Activated CD8-positive, alpha-beta memory T cell treated with anti-CD3 and anti-CD28 coated beads, Interleukin-2, amount 10 ng/mL, durations not matched to agents 7 days and 5 days (primary cell): ENCODE data around the gene CREB5. TPM values are rescaled to one million over a fixed set of nuclear protein-coding genes. Genes with fewer than 3 reads are reported as not detected.

Experiments used
- ATAC-seq: fragments of 150-1000 bp; cut with Tn5 transposase; one replicate; pipeline ENCODE4 v1.10.0; 2021; ENCODE audit warnings: moderate library complexity
- CTCF ChIA-PET: fragments of 350-600 bp; sonication (Branson Sonifier 250); formaldehyde crosslinking; loops from one replicate; lab custom pipeline; 2021; ENCODE audit warnings: antibody characterized with exemption; lab: Charles Lee
- DNase-seq: peaks from one replicate; pipeline ENCODE4 v3.0.0-alpha.2; 2020
- H3K27ac Mint-ChIP-seq: one replicate; pipeline ENCODE4 v1.8.0; 2021; ENCODE audit warnings: mild to moderate bottlenecking, mixed read lengths
- H3K27me3 Mint-ChIP-seq: one replicate; pipeline ENCODE4 v1.8.0; 2021; ENCODE audit warnings: mixed read lengths
- H3K36me3 Mint-ChIP-seq: one replicate; pipeline ENCODE4 v1.8.0; 2021; ENCODE audit warnings: mild to moderate bottlenecking, mixed read lengths
- H3K4me1 Mint-ChIP-seq: one replicate; pipeline ENCODE4 v1.8.0; 2021; ENCODE audit warnings: mixed read lengths
- H3K4me3 Mint-ChIP-seq: one replicate; pipeline ENCODE4 v1.8.0; 2021; ENCODE audit warnings: mild to moderate bottlenecking, moderate library complexity, mixed read lengths
- H3K9me3 Mint-ChIP-seq: one replicate; pipeline ENCODE4 v1.8.0; 2022; ENCODE audit warnings: low read depth, mixed read lengths
- total RNA-seq, 2 experiments: library from RNA; stranded (reverse); gene quantifications; one replicate each; pipeline ENCODE4 v1.2.3, GENCODE V29; 2021

Gene CREB5
- total RNA-seq, 2 experiments from 2014 or later = not detected

DNA sequence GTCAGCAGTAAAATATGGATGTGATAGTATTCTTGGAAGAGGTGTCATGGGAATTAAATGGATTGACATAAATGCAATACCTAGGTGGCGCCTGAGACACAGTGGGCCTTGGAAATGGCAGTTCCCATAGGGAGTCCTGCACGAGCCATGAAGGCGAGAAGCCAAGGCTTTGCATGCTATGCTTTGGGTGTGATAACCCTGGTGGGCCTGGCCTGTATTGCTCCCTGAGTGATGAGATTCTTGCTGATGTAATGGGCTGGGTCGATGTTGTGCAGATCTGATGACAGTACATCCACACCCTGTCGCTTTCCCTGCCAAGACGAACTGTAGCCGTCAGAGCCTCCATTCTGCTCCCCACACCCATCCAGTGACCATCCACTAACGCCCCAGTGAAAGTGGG, 46.4 kb downstream of the CREB5 start:
- no peak for DNase-seq
- ATAC-seq = no peak
- no peak overlapping the region for H3K4me3 Mint-ChIP-seq
- no peak overlapping the region for H3K27ac Mint-ChIP-seq
- H3K4me1 Mint-ChIP-seq = no peaks in the 10 kb centered on the region
- peaks cover 7% of the 10 kb centered on the region for H3K27me3 Mint-ChIP-seq
- H3K36me3 Mint-ChIP-seq = no peaks in the 10 kb centered on the region
- H3K9me3 Mint-ChIP-seq = no peaks in the 10 kb centered on the region
- CTCF ChIA-PET = no interaction called here

DNA sequence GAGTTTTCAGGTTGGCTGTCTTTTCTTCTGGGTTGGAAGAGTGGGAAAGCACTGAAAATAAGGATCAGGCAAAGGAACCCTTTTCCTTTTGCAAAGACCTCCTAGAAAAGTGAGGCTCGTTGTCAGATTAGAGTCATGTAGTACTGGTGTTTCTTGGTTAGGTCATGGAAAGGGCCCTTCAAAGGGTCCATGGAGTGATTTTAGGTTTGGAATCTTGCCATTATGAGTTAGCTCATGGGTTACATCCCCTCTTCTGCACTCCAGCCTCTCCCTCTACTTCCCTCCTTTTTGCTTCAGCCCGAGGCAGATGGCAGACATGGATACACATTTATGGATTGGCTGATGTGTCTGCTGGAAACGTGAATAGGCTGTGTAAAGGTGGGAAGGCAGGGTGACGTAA, 47.0 kb downstream of the CREB5 start:
- CTCF ChIA-PET = no interaction called here
- Mint-ChIP-seq H3K9me3 (no peaks in the 10 kb centered on the region), H3K4me1 (no peaks in the 10 kb centered on the region), H3K27me3 (peaks cover 9% of the 10 kb centered on the region), H3K4me3 (no peak overlapping the region), H3K36me3 (no peaks in the 10 kb centered on the region), H3K27ac (no peak overlapping the region)
- DNase-seq = no peak
- ATAC-seq = no peak

GRCh38 chr7:28465697-28466096, 53.4 kb downstream of the CREB5 start:
- no peak overlapping the region for H3K27ac Mint-ChIP-seq
- no peaks in the 10 kb centered on the region for H3K36me3 Mint-ChIP-seq
- CTCF ChIA-PET = no interaction called here
- H3K9me3 Mint-ChIP-seq = no peaks in the 10 kb centered on the region
- ATAC-seq (no peak), DNase-seq (no peak)
- no peaks in the 10 kb centered on the region for H3K4me1 Mint-ChIP-seq
- peaks cover 7% of the 10 kb centered on the region for H3K27me3 Mint-ChIP-seq
- no peak overlapping the region for H3K4me3 Mint-ChIP-seq

DNA sequence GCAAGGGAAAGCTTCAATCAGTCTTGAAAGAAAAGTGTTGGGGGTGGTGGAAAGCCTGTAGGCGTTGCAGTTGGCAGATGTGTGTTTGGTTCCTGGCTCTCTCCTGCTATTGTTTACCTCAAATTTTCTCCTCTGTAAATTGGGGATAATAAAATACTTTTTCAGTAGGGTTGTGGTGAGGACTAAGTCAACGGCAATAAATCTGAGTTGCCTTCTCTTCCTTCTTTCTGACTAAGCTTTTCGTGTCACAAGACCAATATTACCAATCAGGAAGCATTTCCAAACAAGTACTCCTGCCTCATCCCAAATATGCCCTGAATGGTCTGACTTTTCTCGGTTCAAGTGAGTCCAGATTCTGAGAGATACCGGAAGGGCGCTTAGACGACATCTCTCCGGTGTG, 54.0 kb downstream of the CREB5 start:
- Mint-ChIP-seq H3K36me3 (no peaks in the 10 kb centered on the region), H3K4me3 (no peak overlapping the region)
- DNase-seq = no peak

DNA sequence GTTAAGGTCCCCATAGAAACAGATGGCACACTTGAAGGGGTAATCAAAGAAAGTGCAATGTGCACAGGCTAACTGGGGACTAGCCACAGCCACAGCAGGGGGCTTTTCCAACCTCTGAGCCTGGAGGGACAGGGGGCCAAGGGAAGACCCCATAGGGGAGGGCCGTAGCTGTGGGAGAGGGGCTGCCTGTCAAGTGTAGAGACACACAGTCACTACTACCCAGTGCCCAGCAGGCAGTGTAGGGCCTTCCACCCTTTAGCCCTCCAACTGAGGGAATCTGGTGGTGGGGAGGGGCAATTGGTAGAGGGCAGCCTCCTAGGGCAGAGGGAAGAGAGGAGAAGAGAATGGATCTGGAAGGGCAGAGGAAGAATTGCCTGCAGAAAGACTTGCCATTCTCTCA, 54.6 kb downstream of the CREB5 start:
- Mint-ChIP-seq H3K36me3 (no peaks in the 10 kb centered on the region), H3K27ac (no peak overlapping the region), H3K4me1 (no peaks in the 10 kb centered on the region), H3K4me3 (no peak overlapping the region), H3K9me3 (no peaks in the 10 kb centered on the region), H3K27me3 (peaks cover 7% of the 10 kb centered on the region)
- CTCF ChIA-PET = no interaction called here
- no peak for ATAC-seq
- DNase-seq = no peak

More for the DNA sequence above, 54.0 kb downstream of the CREB5 start:
- Mint-ChIP-seq H3K9me3 (no peaks in the 10 kb centered on the region), H3K4me1 (no peaks in the 10 kb centered on the region), H3K27me3 (peaks cover 7% of the 10 kb centered on the region), H3K27ac (no peak overlapping the region)
- CTCF ChIA-PET = no interaction called here
- no peak for ATAC-seq

GRCh38 chr7:28469562-28469961, 57.2 kb downstream of the CREB5 start:
- DNase-seq = no peak
- no peak overlapping the region for H3K27ac Mint-ChIP-seq
- H3K9me3 Mint-ChIP-seq = no peaks in the 10 kb centered on the region
- no peak overlapping the region for H3K4me3 Mint-ChIP-seq
- CTCF ChIA-PET = no interaction called here
- no peaks in the 10 kb centered on the region for H3K27me3 Mint-ChIP-seq
- no peaks in the 10 kb centered on the region for H3K36me3 Mint-ChIP-seq
- H3K4me1 Mint-ChIP-seq = no peaks in the 10 kb centered on the region
- no peak for ATAC-seq

- Mint-ChIP-seq H3K27ac (no peak overlapping the region), H3K9me3 (no peaks in the 10 kb centered on the region), H3K36me3 (no peaks in the 10 kb centered on the region), H3K27me3 (no peaks in the 10 kb centered on the region), H3K4me1 (no peaks in the 10 kb centered on the region), H3K4me3 (no peak overlapping the region)
- CTCF ChIA-PET = no interaction called here
- ATAC-seq (no peak), DNase-seq (no peak)
These were observed 58.0 kb downstream of the CREB5 start for GRCh38 chr7:28470344-28470743.

DNA sequence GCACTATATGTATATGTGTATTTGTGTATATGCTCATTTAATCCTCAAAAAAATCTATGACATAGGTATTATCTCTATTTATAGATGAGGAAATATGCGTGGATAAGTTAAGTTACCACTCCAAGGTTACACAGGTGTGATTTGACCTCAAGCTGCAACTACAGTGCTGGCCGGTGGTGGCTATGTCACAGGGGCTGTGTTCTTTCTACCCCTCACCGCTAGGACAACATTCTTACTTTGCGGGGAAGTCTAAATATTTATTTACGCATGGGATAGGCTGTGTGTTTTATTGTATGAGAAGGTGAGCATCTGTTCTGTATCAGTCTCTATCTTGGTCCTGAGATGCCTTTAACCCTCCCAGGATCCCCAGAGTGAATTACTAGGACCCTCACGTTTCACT, 60.0 kb downstream of the CREB5 start:
- Mint-ChIP-seq H3K27me3 (peaks cover 2% of the 10 kb centered on the region), H3K27ac (no peak overlapping the region), H3K9me3 (no peaks in the 10 kb centered on the region), H3K4me3 (no peak overlapping the region), H3K36me3 (no peaks in the 10 kb centered on the region), H3K4me1 (no peaks in the 10 kb centered on the region)
- no peak for DNase-seq
- no peak for ATAC-seq
- CTCF ChIA-PET = no interaction called here

DNA sequence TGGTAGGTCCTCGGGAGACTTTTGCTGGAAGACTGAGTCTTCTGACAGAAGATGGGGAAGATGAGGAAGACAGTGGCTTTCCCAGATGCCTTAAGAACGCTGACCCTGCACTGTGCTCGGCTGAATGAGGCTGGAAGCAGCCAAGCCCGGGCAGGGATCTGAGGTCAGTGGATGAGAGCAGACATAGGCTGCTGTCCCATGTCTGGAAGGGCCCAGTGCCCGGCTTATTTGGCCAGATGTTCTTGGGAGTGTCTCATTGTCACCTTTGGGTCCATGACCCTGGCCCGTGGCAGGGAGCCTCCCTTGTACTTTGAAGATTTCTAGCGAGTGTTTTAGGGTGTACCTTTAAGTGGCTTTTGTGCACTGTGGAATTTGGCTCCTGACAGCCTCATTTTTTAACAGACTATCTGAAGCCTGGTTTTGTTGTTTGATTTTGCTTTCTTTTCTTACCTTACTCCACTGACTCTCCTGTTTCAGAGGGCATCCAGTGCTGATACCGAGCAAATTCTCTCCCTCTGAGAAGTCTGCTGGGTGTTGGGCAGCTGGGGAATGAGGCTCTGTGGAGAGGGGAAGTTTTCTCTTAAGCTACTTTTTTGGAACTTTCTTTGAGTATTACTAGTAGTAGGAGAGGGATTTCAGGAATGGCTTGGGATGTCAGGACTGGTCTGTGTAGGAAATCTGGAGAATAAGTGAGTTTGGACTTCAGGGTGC, 61.4 kb downstream of the CREB5 start:
- Mint-ChIP-seq H3K4me3 (no peak overlapping the region), H3K4me1 (no peaks in the 10 kb centered on the region), H3K27ac (no peak overlapping the region), H3K27me3 (peaks cover 5% of the 10 kb centered on the region), H3K9me3 (no peaks in the 10 kb centered on the region), H3K36me3 (no peaks in the 10 kb centered on the region)
- CTCF ChIA-PET = no interaction called here
- DNase-seq (no peak), ATAC-seq (no peak)

- H3K9me3 Mint-ChIP-seq = no peaks in the 10 kb centered on the region
- ATAC-seq (no peak), DNase-seq (no peak)
- no peaks in the 10 kb centered on the region for H3K4me1 Mint-ChIP-seq
- no peak overlapping the region for H3K4me3 Mint-ChIP-seq
- peaks cover 5% of the 10 kb centered on the region for H3K27me3 Mint-ChIP-seq
- CTCF ChIA-PET = no interaction called here
- no peak overlapping the region for H3K27ac Mint-ChIP-seq
- H3K36me3 Mint-ChIP-seq = no peaks in the 10 kb centered on the region
These were observed 61.9 kb downstream of the CREB5 start for GRCh38 chr7:28474282-28474638.

DNA sequence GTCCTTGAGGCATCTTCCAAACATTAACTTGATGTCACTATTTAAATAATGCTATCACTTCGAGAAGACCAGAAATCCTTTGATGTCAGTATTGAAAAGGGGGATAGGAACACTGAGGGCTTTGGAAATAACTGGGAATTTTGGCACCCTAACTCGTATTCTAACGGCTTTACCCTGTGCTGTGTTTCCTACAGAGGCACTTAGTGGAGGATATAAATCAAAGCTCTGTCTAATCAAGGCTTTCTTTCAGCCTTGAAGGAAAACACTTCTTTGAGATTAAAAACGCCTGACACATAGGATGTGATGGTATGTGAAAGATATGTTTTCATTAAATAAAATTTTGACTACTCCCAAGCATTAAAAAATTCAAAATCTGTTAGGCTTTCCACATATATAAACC, 62.3 kb downstream of the CREB5 start:
- no peak for ATAC-seq
- no peak overlapping the region for H3K4me3 Mint-ChIP-seq
- H3K27ac Mint-ChIP-seq = no peak overlapping the region

GRCh38 chr7:28477041-28477442, 64.7 kb downstream of the CREB5 start:
- Mint-ChIP-seq H3K36me3 (no peaks in the 10 kb centered on the region), H3K27ac (no peak overlapping the region), H3K9me3 (no peaks in the 10 kb centered on the region), H3K4me3 (no peak overlapping the region), H3K4me1 (peaks cover 5% of the 10 kb centered on the region), H3K27me3 (peaks cover 17% of the 10 kb centered on the region)
- ATAC-seq = no peak
- no peak for DNase-seq
- CTCF ChIA-PET = no interaction called here

More for the DNA sequence above, 62.3 kb downstream of the CREB5 start:
- Mint-ChIP-seq H3K27me3 (peaks cover 5% of the 10 kb centered on the region), H3K9me3 (no peaks in the 10 kb centered on the region), H3K4me1 (no peaks in the 10 kb centered on the region), H3K36me3 (no peaks in the 10 kb centered on the region)
- no peak for DNase-seq
- CTCF ChIA-PET = no interaction called here

DNA sequence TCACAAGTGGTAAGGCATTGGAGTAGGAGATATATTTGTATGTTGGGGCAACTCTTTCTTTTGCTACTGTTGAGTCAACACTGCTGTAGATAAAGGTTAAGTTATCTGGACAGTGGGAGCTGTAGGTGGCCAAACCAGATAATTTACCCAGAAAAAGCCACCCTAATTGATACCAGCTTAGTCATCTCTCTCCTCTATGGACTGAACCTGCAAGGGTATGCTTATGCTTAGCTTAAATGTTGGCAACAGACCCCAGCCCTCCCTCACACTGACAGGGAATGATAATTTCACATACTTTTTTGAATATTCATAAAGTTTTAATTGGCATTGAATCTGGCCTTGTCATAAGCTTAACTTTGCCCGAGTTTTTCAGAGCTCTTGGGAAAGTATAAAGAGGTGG, 66.3 kb downstream of the CREB5 start:
- Mint-ChIP-seq H3K9me3 (no peaks in the 10 kb centered on the region), H3K27me3 (peaks cover 22% of the 10 kb centered on the region), H3K4me1 (peaks cover 5% of the 10 kb centered on the region), H3K27ac (no peak overlapping the region), H3K4me3 (no peak overlapping the region), H3K36me3 (no peaks in the 10 kb centered on the region)
- CTCF ChIA-PET = no interaction called here
- DNase-seq (no peak), ATAC-seq (no peak)

GRCh38 chr7:28479507-28479947, 67.2 kb downstream of the CREB5 start:
- ATAC-seq (no peak), DNase-seq (no peak)
- Mint-ChIP-seq H3K27ac (no peak overlapping the region), H3K4me1 (peaks cover 5% of the 10 kb centered on the region), H3K36me3 (no peaks in the 10 kb centered on the region), H3K9me3 (no peaks in the 10 kb centered on the region), H3K27me3 (peaks cover 25% of the 10 kb centered on the region), H3K4me3 (no peak overlapping the region)
- CTCF ChIA-PET = no interaction called here

- ATAC-seq = no peak
- DNase-seq = no peak
- H3K36me3 Mint-ChIP-seq = no peaks in the 10 kb centered on the region
These were observed 68.3 kb downstream of the CREB5 start for GRCh38 chr7:28480595-28480994.

More at GRCh38 chr7:28480595-28480994, 68.3 kb downstream of the CREB5 start:
- Mint-ChIP-seq H3K9me3 (no peaks in the 10 kb centered on the region), H3K27me3 (peaks cover 25% of the 10 kb centered on the region), H3K4me3 (no peak overlapping the region), H3K4me1 (peaks cover 5% of the 10 kb centered on the region), H3K27ac (no peak overlapping the region)
- CTCF ChIA-PET = no interaction called here
